Epithelial cell of proximal tubule (primary cell): ENCODE data around the gene LDLRAD4. TPM values are rescaled to one million over a fixed set of nuclear protein-coding genes. Genes with fewer than 3 reads are reported as not detected.

Experiments used
- DNase-seq: peaks from one replicate; pipeline ENCODE4 v3.0.0-alpha.2; 2011; ENCODE audit warnings: low read depth
- H3K4me3 ChIP-seq: 2 replicates; pipeline ENCODE4 v1.5.1; 2011; ENCODE audit warnings: low read depth, mild to moderate bottlenecking, low read length
- CTCF ChIP-seq: conservative IDR thresholded peaks from 2 replicates; pipeline ENCODE4 v1.5.1; 2012; ENCODE audit warnings: low read depth, mild to moderate bottlenecking, low read length
- total RNA-seq: library from RNA; depleted of rRNA; stranded (reverse); fragments of >200 nt; gene quantifications from 2 replicates; pipeline ENCODE4 v1.2.3, GENCODE V29; 2015

LDLRAD4 gene
- total RNA-seq, 1 donor from 2014 or later: under 0.01 TPM

- no peak overlapping the region for H3K4me3 ChIP-seq
- TF ChIP-seq CTCF: peak; percentile 81
- DNase-seq: no peak
Measured at GRCh38 chr18:13629841-13630715, 411.5 kb downstream of the LDLRAD4 start.

GRCh38 chr18:13630716-13631268 lies 412.2 kb downstream of the LDLRAD4 start:
- DNase-seq: no peak
- no peak for TF ChIP-seq CTCF
- no peak overlapping the region for H3K4me3 ChIP-seq

DNA sequence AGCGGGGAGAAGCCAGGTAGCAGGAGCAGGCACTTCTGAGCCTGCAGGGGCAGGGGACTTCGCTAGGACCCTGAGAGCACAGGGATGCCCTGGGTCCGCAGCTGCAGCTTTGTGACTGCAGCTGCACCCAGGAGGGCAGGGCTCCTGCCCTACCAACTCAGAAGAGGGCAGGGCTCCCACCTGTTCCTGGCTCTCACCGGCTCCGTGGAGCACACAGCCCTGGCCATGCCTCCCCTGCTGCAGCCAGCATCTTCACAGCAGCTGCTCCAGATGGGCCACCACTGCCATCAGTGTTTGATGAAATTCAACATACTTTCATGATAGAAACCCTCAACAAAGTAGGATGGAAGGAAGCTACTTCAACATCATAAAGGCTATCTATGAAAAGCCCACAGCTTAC lies 415.1 kb downstream of the LDLRAD4 start:
- no peak for DNase-seq
- H3K4me3 ChIP-seq: no peak overlapping the region
- no peak for TF ChIP-seq CTCF

- no peak for TF ChIP-seq CTCF
- no peak for DNase-seq
- H3K4me3 ChIP-seq: no peak overlapping the region
Measured at GRCh38 chr18:13635046-13635445, 416.5 kb downstream of the LDLRAD4 start.

DNA sequence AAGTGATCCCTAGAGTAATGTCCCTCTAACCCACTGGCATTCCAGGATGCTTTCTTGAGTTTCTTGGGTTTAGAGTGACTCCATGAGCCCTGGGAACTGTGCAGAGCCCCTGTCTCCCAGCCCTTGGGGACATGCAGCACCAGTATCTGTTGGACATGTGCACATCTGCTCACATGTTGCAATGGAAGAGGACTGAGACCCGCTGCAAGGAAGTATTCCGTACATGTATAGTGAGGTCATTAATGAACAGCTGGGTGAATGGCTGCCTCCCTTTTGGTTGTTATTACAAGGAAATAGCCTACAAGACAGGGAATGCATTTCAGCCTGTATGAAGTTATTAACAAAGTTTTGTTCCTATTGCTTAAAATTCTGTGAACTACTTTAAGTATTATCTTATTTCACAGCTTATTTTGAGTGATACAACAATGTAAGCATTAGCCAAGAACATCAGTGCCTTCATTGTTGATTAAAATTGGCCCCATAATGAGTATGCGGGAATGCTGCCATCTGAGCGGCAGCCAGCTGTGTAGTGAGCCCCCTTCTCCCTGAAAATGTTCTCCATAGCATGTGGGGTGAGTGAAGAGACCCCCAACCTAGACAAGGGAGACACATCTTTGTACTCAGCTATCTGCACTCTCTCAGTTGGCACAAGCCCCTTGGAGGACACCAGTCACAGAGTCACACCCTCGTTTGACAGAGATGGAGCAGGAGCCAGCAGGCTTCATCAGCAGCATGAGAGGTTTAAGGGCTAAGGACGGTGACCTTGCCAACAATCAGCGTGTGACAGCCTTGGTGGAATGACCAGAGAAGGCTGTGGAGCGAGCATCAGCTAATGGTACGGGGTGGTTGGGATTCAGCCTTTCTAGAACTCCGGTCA lies 420.4 kb downstream of the LDLRAD4 start:
- no peak for DNase-seq
- no peak for TF ChIP-seq CTCF
- H3K4me3 ChIP-seq: no peak overlapping the region

DNA sequence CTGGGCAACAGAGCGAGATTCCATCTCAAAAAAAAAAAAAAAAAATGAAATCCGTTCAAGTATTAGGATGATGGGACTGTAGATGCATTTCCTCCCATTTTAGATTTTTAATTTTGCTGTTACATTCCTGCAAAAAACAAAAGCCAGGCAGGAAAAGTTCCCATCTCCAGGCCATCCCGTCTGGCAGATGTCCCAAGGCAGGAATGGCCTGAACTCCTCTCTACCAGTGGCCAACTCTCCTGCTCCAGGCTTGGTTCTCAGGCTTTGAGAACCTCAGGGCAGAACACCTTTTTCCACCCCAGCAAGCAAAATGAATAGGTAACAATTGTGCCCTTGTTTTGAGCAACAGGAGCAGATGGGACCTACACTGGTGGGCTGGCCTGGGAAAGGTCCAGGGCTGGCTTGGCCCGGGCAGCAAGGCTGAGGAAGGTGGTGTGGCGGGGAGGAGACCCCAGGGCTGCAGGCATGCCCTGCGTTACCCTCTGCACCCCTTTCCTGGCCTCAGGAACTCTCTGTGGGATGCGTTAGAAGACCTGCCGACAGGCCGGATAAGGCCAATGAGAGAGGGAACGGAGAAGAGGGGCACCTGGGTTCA lies 421.8 kb downstream of the LDLRAD4 start:
- TF ChIP-seq CTCF: no peak
- H3K4me3 ChIP-seq: no peak overlapping the region
- DNase-seq: no peak
